ENCODE results near the gene RPL27A. TPM values are rescaled to one million over a fixed set of nuclear protein-coding genes. Genes with fewer than 3 reads are reported as not detected.

The RPL27A gene
- polyA plus RNA-seq (2013, experiment 1 of 4): 2,744 TPM
- polyA plus RNA-seq (2013, experiment 2 of 4): 2,889 TPM
- 2,687 TPM for polyA plus RNA-seq (2013, experiment 3 of 4)
- 3,012 TPM for polyA plus RNA-seq (2013, experiment 4 of 4)

DNA sequence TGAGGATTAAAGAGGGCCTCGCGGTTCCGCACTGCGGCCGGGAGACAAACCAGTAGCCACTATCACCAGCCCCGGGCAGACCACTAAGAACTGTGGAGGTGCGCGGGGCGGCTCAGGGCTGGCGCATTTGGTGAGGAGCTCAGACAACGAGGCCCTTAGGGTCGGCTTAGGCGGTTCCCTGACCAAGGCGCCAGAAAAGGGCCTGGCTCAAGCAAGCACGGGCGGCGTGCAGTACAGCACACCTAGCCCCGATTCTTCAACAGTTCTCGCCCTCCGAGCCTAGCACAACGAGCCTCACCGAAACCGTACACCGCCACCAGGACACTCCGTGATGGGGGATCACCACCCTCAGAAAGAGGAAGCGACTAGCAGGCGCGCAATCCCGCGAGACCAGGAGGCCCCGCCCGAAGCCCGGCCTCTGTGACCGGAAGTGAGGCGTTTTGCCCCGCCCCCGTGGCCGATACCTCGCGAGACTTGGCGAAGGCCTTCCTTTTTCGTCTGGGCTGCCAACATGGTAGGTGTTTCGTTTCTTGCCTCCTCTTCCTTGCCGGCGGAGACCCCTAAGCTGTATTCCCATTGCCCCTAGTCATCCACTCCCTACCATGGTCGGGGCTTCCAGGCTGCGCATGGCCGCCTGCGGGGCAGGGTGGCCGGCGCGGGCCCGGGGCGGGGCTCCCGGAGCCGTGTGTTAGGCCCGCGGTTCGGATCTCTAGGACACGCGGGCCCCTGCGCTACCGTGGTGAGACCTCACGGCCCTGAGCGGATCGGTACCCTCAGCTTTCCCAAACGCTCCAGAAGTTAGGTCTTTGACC lies at the start of gene RPL27A, which contains the start of gene TRIM66:
RPL27A (plus strand) TSS at position 490 of the 812 bp plus-strand sequence; CDS start at position 512, 22 bp downstream.
TRIM66 (minus strand) TSS at position 363 of the 812 bp plus-strand sequence. CDS start 10,391 bp downstream, outside the sequence.
- H3K27ac ChIP-seq (ENCODE audit: insufficient read depth, low read depth, low read length, poor library complexity, severe bottlenecking): peak within 1 kb of the TSS; percentile 89
- WGBS, 2 experiments: 0% methylated on average over 67 of the region's 67 CpGs
- peak within 1 kb of the TSS; percentile 86 for H3K4me3 ChIP-seq (ENCODE audit: insufficient read depth, low read depth, low read length)
- H3K9me3 ChIP-seq (ENCODE audit: control insufficient read depth, low read length): no peaks in the 10 kb centered on the region
- no peaks in the 10 kb centered on the region for H3K27me3 ChIP-seq (ENCODE audit: control insufficient read depth, insufficient read depth, low read length, poor library complexity, severe bottlenecking)
- peaks cover 24% of the 10 kb centered on the region for H3K36me3 ChIP-seq (ENCODE audit: control insufficient read depth, insufficient read depth, low read length)
- H3K4me1 ChIP-seq (ENCODE audit: control insufficient read depth, insufficient read depth, low read length): peaks cover 13% of the 10 kb centered on the region

DNA sequence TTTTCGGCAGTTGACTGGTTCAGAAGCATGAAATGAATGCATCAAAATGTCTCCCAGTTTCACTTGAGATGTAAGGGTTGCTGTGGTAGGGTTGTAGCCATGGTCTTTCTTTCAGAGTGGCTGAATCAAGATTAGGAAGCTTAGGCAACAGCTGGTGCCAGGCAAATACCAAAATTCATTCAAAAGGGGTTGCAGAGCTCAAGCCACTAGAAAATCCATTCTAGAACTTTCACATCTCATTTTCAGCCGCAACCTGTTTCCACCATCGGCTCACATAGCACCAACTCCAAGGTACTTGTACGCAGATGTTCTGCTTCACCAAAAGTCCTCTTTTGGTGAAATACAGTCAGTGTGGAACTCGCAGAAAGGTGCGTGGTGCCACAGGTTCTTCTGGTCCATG lies 48.1 kb upstream of the RPL27A start:
- no peak overlapping the region for H3K4me3 ChIP-seq (ENCODE audit: insufficient read depth, low read depth, low read length)
- no peaks in the 10 kb centered on the region for H3K36me3 ChIP-seq (ENCODE audit: control insufficient read depth, insufficient read depth, low read length)
- no peak overlapping the region for H3K27ac ChIP-seq (ENCODE audit: insufficient read depth, low read depth, low read length, poor library complexity, severe bottlenecking)
- no peaks in the 10 kb centered on the region for H3K9me3 ChIP-seq (ENCODE audit: control insufficient read depth, low read length)
- H3K27me3 ChIP-seq (ENCODE audit: control insufficient read depth, insufficient read depth, low read length, poor library complexity, severe bottlenecking): no peaks in the 10 kb centered on the region
- H3K4me1 ChIP-seq (ENCODE audit: control insufficient read depth, insufficient read depth, low read length): no peaks in the 10 kb centered on the region
- 94 to 95% methylated on average over 6 of the region's 6 CpGs for WGBS, 2 experiments

DNA sequence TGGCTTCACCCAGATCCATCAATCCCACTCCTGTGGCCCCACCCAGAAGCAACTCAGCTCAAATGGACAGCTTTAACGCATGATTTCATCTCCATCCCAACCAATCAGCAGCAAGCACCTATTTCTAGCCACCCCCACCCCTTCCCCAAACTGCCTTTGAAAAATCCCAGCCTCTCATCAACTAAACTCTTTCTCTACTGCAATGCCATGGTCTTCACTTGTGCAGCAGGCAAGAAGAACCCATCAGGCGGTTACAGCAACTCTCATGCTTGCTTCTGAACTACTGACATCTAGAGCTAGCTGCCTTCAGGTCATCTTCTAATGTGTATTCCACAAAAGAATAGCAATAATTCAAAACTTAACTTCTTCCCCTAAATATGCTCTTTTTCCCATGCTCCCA lies 46.5 kb upstream of the RPL27A start:
- WGBS, 2 experiments: 91 to 96% methylated on average over 2 of the region's 2 CpGs
- Histone ChIP-seq H3K27me3 (ENCODE audit: control insufficient read depth, insufficient read depth, low read length, poor library complexity, severe bottlenecking) (no peaks in the 10 kb centered on the region), H3K36me3 (ENCODE audit: control insufficient read depth, insufficient read depth, low read length) (no peaks in the 10 kb centered on the region), H3K9me3 (ENCODE audit: control insufficient read depth, low read length) (no peaks in the 10 kb centered on the region), H3K4me3 (ENCODE audit: insufficient read depth, low read depth, low read length) (no peak overlapping the region), H3K4me1 (ENCODE audit: control insufficient read depth, insufficient read depth, low read length) (peaks cover 6% of the 10 kb centered on the region), H3K27ac (ENCODE audit: insufficient read depth, low read depth, low read length, poor library complexity, severe bottlenecking) (no peak overlapping the region)

DNA sequence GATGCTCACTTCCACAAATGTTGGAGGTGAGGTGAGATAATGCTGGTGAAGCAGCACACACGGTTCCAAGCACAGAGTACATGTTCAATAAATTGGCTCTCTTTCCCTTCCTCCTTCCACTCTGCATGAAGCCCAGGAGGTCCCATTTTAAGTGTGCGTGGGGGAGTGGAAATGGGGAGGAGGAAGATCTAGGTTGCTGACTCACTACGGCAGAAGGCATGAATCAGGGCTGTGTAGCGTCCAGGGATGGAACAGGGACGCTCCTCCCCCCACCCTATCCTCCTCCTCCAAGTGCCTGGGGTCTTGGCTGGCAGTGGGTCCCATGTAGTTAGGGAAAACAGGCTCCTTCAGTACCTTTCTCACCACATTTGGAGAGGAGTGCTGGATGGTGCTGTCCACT lies 44.3 kb upstream of the RPL27A start:
- Histone ChIP-seq H3K27me3 (ENCODE audit: control insufficient read depth, insufficient read depth, low read length, poor library complexity, severe bottlenecking) (no peaks in the 10 kb centered on the region), H3K4me3 (ENCODE audit: insufficient read depth, low read depth, low read length) (no peak overlapping the region), H3K9me3 (ENCODE audit: control insufficient read depth, low read length) (no peaks in the 10 kb centered on the region), H3K36me3 (ENCODE audit: control insufficient read depth, insufficient read depth, low read length) (no peaks in the 10 kb centered on the region), H3K4me1 (ENCODE audit: control insufficient read depth, insufficient read depth, low read length) (peaks cover 6% of the 10 kb centered on the region), H3K27ac (ENCODE audit: insufficient read depth, low read depth, low read length, poor library complexity, severe bottlenecking) (no peak overlapping the region)
- 94 to 95% methylated on average over 3 to 5 of the region's 5 CpGs for WGBS, 2 experiments

DNA sequence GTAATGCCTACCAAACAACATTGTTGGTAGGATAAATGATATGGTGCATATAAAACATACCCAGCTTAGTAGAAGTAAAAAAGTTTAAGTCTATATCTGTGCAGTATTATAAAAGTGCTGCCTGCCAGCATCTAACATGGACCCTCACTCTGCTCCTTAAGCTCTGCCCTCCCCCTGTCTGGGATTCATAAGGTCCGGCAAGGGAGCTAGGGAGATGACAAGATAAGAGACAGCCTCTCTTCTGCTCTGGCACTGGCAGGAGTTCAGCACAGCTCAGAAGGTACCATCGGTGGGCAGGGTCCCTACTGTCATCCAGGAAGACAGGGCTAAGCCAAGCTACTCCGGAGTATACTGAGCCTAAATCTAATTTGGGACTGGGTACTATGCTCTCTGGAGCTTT lies 42.9 kb upstream of the RPL27A start:
- Histone ChIP-seq H3K36me3 (ENCODE audit: control insufficient read depth, insufficient read depth, low read length) (no peaks in the 10 kb centered on the region), H3K9me3 (ENCODE audit: control insufficient read depth, low read length) (no peaks in the 10 kb centered on the region), H3K4me3 (ENCODE audit: insufficient read depth, low read depth, low read length) (no peak overlapping the region), H3K27me3 (ENCODE audit: control insufficient read depth, insufficient read depth, low read length, poor library complexity, severe bottlenecking) (no peaks in the 10 kb centered on the region), H3K27ac (ENCODE audit: insufficient read depth, low read depth, low read length, poor library complexity, severe bottlenecking) (no peak overlapping the region), H3K4me1 (ENCODE audit: control insufficient read depth, insufficient read depth, low read length) (peaks cover 6% of the 10 kb centered on the region)
- WGBS, 2 experiments: 92 to 96% methylated on average over 3 of the region's 3 CpGs

DNA sequence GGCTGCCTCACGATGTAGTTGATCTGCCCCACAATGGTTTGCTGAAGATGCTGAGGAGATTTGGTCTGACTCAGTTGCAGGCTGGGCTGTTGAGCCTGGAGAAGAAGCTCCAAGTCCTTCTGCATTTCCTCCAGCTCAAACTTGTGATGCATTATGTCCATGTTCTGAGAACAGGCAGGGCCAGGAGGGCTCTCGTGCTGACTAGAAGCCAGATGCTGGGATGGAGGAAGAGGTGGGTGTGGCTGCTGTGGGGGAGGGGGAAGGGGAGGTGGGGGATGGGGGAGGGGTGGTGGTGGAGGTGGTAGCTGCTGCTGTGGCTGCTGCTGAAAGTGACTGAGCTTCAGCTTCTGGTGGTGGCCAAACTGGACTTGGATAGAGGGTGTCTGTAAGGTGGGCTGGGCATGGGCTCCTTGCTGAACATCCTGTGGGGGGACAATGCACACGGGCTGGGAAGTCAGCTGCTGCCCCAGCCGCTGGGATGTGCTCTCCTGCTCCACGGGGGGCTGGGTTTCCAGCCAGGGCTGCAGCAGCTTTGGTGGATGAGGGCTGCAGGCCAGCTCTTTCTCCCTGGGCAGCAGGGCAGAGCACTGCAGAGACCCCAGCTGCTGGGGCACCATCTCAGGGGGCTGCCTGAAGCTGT lies 42.2 kb upstream of the RPL27A start:
- WGBS, 2 experiments: 37% methylated on average over 5 of the region's 5 CpGs
- H3K36me3 ChIP-seq (ENCODE audit: control insufficient read depth, insufficient read depth, low read length): no peaks in the 10 kb centered on the region
- H3K4me1 ChIP-seq (ENCODE audit: control insufficient read depth, insufficient read depth, low read length): peaks cover 6% of the 10 kb centered on the region

DNA sequence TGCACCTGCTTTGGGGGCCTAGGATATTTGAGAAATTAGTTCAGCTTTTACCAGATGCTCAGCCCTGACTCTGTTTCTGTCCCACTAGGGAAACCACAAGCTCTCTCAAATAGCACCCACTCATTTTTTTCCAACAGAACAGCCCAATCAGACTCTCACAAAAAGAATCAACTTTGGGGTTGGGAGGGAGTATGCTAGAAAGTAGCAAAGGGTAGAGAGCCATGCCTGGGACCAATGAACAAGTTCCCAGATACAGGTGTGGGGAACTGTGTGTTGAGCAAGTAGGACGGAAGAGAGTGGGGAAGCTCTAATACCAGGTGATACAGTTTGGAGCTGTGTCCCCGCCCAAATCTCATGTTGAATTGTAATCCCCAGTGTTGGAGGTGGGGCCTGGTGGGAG lies 41.3 kb upstream of the RPL27A start:
- no peak overlapping the region for H3K27ac ChIP-seq (ENCODE audit: insufficient read depth, low read depth, low read length, poor library complexity, severe bottlenecking)
- no peaks in the 10 kb centered on the region for H3K27me3 ChIP-seq (ENCODE audit: control insufficient read depth, insufficient read depth, low read length, poor library complexity, severe bottlenecking)
- no peaks in the 10 kb centered on the region for H3K9me3 ChIP-seq (ENCODE audit: control insufficient read depth, low read length)
- H3K4me1 ChIP-seq (ENCODE audit: control insufficient read depth, insufficient read depth, low read length): peaks cover 6% of the 10 kb centered on the region
- WGBS, 2 experiments: 91 to 96% methylated on average over 2 of the region's 2 CpGs
- no peaks in the 10 kb centered on the region for H3K36me3 ChIP-seq (ENCODE audit: control insufficient read depth, insufficient read depth, low read length)
- H3K4me3 ChIP-seq (ENCODE audit: insufficient read depth, low read depth, low read length): no peak overlapping the region

More for the DNA sequence above, 42.2 kb upstream of the RPL27A start:
- Histone ChIP-seq H3K27ac (ENCODE audit: insufficient read depth, low read depth, low read length, poor library complexity, severe bottlenecking) (no peak overlapping the region), H3K4me3 (ENCODE audit: insufficient read depth, low read depth, low read length) (no peak overlapping the region), H3K9me3 (ENCODE audit: control insufficient read depth, low read length) (no peaks in the 10 kb centered on the region), H3K27me3 (ENCODE audit: control insufficient read depth, insufficient read depth, low read length, poor library complexity, severe bottlenecking) (no peaks in the 10 kb centered on the region)

DNA sequence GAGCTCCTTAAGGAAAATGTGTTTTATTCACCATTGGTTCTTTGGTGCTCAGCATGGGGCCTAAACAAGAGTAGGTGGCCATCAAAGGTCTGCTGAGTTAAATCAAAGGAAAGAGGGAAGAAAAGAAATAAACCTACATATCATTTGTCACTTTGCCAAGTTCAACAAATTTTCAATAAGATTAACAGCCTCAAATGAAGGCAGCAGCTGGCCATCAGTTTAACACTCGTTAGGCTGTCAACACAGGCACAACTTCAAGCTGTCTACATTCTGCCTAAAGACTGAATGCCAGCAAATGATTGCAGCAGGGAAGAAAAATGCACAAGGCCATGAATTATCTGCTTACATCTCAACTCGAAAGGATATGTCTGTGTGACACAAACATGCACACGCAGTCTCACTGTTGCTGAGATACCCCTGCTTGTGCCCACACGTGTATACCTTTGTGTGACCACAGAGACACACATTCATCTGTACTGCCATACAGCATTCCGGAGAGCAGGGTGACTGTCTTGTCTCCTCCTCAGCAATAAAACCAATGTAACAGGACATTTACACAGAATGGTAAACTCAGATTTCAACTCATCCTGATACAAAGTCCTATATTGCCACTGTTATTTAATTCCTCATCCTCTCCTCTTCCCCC lies 40.3 kb upstream of the RPL27A start:
- Histone ChIP-seq H3K27me3 (ENCODE audit: control insufficient read depth, insufficient read depth, low read length, poor library complexity, severe bottlenecking) (no peaks in the 10 kb centered on the region), H3K36me3 (ENCODE audit: control insufficient read depth, insufficient read depth, low read length) (peaks cover under 1% of the 10 kb centered on the region), H3K4me1 (ENCODE audit: control insufficient read depth, insufficient read depth, low read length) (peaks cover 6% of the 10 kb centered on the region), H3K9me3 (ENCODE audit: control insufficient read depth, low read length) (no peaks in the 10 kb centered on the region), H3K27ac (ENCODE audit: insufficient read depth, low read depth, low read length, poor library complexity, severe bottlenecking) (no peak overlapping the region), H3K4me3 (ENCODE audit: insufficient read depth, low read depth, low read length) (no peak overlapping the region)
- WGBS, 2 experiments: 88 to 92% methylated on average over 5 of the region's 5 CpGs

DNA sequence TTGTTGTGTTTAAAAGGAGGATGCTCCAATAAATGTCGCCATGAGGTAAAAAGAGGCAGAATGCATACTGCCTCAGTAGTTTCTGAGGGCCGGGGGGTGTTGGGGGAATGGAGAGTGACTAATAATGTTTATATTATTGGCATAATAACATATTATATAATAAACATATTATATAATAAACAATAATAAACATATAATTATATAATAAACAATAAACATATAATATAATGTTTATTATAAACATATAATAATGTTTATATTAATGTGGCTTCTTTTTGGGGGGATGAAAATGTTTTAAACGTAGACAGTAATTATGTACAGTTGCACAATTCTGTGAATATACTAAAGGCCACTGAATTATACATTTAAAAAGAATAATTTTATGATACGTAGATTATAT lies 35.7 kb upstream of the RPL27A start:
- Histone ChIP-seq H3K27me3 (ENCODE audit: control insufficient read depth, insufficient read depth, low read length, poor library complexity, severe bottlenecking) (no peaks in the 10 kb centered on the region), H3K4me1 (ENCODE audit: control insufficient read depth, insufficient read depth, low read length) (no peaks in the 10 kb centered on the region)
- 91 to 96% methylated on average over 1 of the region's 4 CpGs for WGBS, 2 experiments

DNA sequence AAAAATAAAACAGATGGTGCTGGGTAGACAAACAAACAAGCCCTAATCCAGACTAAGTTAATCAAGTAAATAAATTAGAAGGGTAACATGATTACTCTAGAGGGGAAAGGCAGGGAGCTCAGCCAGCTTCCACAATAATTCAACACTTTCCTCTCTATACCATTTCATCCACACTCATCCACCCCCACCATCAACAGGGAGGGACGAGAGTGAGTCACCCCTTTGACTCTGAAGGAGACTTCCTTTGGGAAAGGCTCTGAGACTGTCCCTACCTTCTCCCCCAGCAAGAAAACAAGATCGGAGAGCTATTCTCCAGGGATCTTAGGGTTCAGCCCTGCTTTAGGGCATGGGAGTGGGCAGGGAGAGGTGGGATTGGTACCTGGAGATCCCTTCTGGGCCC lies 33.2 kb upstream of the RPL27A start:
- H3K9me3 ChIP-seq (ENCODE audit: control insufficient read depth, low read length): no peaks in the 10 kb centered on the region
- 88 to 95% methylated on average over 2 of the region's 2 CpGs for WGBS, 2 experiments
- H3K36me3 ChIP-seq (ENCODE audit: control insufficient read depth, insufficient read depth, low read length): peaks cover 7% of the 10 kb centered on the region
- no peak overlapping the region for H3K27ac ChIP-seq (ENCODE audit: insufficient read depth, low read depth, low read length, poor library complexity, severe bottlenecking)
- H3K4me1 ChIP-seq (ENCODE audit: control insufficient read depth, insufficient read depth, low read length): no peaks in the 10 kb centered on the region
- H3K4me3 ChIP-seq (ENCODE audit: insufficient read depth, low read depth, low read length): no peak overlapping the region
- H3K27me3 ChIP-seq (ENCODE audit: control insufficient read depth, insufficient read depth, low read length, poor library complexity, severe bottlenecking): no peaks in the 10 kb centered on the region

More for the DNA sequence above, 35.7 kb upstream of the RPL27A start:
- Histone ChIP-seq H3K9me3 (ENCODE audit: control insufficient read depth, low read length) (no peaks in the 10 kb centered on the region), H3K36me3 (ENCODE audit: control insufficient read depth, insufficient read depth, low read length) (peaks cover 7% of the 10 kb centered on the region), H3K4me3 (ENCODE audit: insufficient read depth, low read depth, low read length) (no peak overlapping the region), H3K27ac (ENCODE audit: insufficient read depth, low read depth, low read length, poor library complexity, severe bottlenecking) (no peak overlapping the region)
